Neural progenitor cell (in vitro differentiated cells): ENCODE measurements around the gene TTLL3.

Source experiments
- CTCF ChIP-seq: fragments of 200-600 bp; sonication (generic); IDR thresholded peaks from 2 replicates; pipeline ENCODE4 v1.5.1; 2017; ENCODE audit warnings: antibody characterized with exemption, mild to moderate bottlenecking
- EZH2 ChIP-seq: fragments of 200-600 bp; sonication (generic); IDR thresholded peaks from 2 replicates; pipeline ENCODE4 v1.6.1; 2017; ENCODE audit warnings: antibody characterized with exemption, mild to moderate bottlenecking, moderate library complexity
- EZH2phosphoT487 ChIP-seq: fragments of 200-600 bp; sonication (generic); IDR thresholded peaks from 2 replicates; pipeline ENCODE4 v1.6.1; 2017; ENCODE audit warnings: antibody characterized with exemption

GRCh38 chr3:9869955-9870354 lies 59.9 kb downstream of the TTLL3 start:
- no peak for TF ChIP-seq EZH2
- TF ChIP-seq CTCF: no peak
- TF ChIP-seq EZH2phosphoT487: no peak
